ENCODE data around the gene RNGTT. TPM values are rescaled to one million over a fixed set of nuclear protein-coding genes. Genes with fewer than 3 reads are reported as not detected.
A peak's percentile ranks its signal among the peaks of the same experiment; 100 is the strongest.

The RNGTT gene
- 10 to 100 TPM; 13.5 to 20.5 TPM for total RNA-seq

DNA sequence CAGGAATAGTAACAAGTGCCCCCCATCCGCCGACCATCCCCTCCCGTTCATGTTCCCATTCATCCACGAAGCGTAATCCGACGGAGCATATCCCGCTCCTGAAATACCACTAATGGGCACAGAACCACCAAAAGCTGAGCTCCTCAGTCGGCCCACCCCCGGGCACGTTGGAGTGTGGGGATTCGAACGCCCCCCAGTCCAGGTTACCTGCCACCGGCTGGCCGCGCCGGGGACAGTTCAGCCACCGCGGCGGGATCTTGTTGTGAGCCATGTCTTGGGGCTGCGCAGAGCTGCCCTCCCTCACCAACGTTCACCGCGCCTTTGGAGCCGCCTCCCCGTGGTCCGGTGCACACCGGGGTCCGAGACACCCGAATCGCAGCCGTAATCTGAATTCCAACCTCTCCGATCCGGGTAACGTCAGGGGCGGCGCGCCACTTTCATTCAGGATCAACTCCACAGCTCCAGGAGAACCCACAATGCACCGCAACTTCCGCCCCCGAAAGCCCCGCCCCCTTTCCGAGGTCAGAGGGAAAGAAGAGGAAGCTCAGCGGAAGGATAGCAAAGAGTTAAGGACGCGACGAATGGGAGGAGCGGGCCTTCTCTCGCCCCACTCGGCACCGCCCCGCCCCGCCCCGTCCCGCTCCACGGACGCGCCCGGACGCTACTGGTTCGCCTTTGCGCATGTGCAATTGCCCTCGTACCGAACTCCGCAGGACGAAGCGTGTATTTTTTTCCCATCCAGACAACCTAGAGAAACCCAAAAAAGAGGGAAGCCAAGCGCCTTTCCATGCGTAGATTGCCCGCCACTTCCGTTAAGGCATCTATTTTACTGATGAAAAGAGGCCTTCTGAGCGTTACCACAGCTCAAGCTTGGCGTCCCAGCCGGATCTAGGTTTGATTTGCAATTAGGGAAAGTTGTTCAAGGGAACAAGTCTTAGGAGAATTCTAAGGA lies at the start of gene RNGTT:
RNGTT (minus strand) TSS at position 480 of the 952 bp plus-strand sequence; CDS start at position 271, 209 bp downstream.
- Histone ChIP-seq H3K36me3 (no peaks in the 10 kb centered on the region), H3K27ac (peak within 1 kb of the TSS; percentile 71 to 83), H3K9me3 (no peaks in the 10 kb centered on the region), H3K4me1 (ENCODE audit: control insufficient read depth in 1 of 2, low read depth in 2 of 2) (peaks cover 8 to 16% of the 10 kb centered on the region in 2 donors), H3K4me3 (peak within 1 kb of the TSS; percentile 82), H3K27me3 (replicated peaks; ENCODE audit: insufficient read depth) (no peaks in the 10 kb centered on the region)
- peak; percentile 98 for ATAC-seq (ENCODE audit: insufficient number of reproducible peaks, low FRiP score, low read depth)
- TF ChIP-seq, protein P1, sequence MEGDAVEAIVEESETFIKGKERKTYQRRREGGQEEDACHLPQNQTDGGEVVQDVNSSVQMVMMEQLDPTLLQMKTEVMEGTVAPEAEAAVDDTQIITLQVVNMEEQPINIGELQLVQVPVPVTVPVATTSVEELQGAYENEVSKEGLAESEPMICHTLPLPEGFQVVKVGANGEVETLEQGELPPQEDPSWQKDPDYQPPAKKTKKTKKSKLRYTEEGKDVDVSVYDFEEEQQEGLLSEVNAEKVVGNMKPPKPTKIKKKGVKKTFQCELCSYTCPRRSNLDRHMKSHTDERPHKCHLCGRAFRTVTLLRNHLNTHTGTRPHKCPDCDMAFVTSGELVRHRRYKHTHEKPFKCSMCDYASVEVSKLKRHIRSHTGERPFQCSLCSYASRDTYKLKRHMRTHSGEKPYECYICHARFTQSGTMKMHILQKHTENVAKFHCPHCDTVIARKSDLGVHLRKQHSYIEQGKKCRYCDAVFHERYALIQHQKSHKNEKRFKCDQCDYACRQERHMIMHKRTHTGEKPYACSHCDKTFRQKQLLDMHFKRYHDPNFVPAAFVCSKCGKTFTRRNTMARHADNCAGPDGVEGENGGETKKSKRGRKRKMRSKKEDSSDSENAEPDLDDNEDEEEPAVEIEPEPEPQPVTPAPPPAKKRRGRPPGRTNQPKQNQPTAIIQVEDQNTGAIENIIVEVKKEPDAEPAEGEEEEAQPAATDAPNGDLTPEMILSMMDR (IDR thresholded peaks at IDR 0.05), result no peak
- DNase-seq (ENCODE audit: low spot score), result peak; percentile 98

DNA sequence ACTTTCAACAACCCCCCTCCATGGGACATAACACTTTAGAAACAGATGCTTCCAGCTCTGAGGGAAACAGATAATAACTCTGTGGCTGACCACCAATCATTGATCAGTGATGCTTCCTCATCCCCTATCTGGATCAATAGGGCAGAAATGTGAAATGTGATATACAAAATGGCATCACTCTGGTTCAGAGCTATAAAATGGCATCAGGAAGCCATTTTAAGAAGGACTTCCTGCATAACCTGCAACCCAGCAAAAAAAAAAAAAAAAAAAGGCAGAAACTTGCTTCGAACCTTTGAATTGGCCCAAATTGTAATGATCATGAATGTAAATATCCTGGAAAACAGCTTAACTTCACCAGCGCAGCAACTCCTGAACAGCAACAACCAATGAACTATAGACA lies 48.0 kb upstream of the RNGTT start:
- Histone ChIP-seq H3K4me1 (ENCODE audit: control insufficient read depth in 1 of 2, low read depth in 2 of 2) (peaks cover 0 to 7% of the 10 kb centered on the region in 2 donors), H3K36me3 (no peaks in the 10 kb centered on the region), H3K27me3 (replicated peaks; ENCODE audit: insufficient read depth) (no peaks in the 10 kb centered on the region), H3K27ac (no peak overlapping the region), H3K9me3 (no peaks in the 10 kb centered on the region), H3K4me3 (no peak overlapping the region)
- DNase-seq (ENCODE audit: low spot score) (no peak), ATAC-seq (ENCODE audit: insufficient number of reproducible peaks, low FRiP score, low read depth) (no peak)
- TF ChIP-seq, protein P1 (IDR thresholded peaks at IDR 0.05), result no peak

DNA sequence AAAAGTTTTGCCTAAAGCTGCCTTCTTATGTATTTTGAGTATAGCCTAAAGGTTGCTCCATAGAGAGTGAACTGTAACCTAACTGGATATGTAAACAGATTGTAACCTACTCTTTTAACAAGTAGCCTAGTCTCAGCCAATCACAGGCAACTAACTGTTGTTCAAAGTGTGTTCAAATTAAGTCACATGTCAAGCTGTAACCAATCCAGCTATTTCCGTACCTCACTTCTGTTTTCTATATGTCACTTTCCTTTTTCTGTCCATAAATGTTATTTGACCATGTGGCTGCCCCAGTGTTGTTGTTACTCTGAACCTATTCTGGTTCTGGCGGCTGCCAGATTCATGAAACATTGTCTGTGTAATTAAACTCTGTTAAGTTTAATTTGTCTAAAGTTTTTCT lies 47.4 kb upstream of the RNGTT start:
- no peak overlapping the region for H3K27ac ChIP-seq
- no peak overlapping the region for H3K4me3 ChIP-seq
- TF ChIP-seq, protein P1 (IDR thresholded peaks at IDR 0.05), result no peak
- no peaks in the 10 kb centered on the region for H3K27me3 ChIP-seq (replicated peaks; ENCODE audit: insufficient read depth)
- no peak for ATAC-seq (ENCODE audit: insufficient number of reproducible peaks, low FRiP score, low read depth)
- H3K36me3 ChIP-seq, result no peaks in the 10 kb centered on the region
- DNase-seq (ENCODE audit: low spot score), result no peak
- no peaks in the 10 kb centered on the region for H3K9me3 ChIP-seq
- H3K4me1 ChIP-seq (ENCODE audit: control insufficient read depth in 1 of 2, low read depth in 2 of 2), result peaks cover 0 to 7% of the 10 kb centered on the region in 2 donors

DNA sequence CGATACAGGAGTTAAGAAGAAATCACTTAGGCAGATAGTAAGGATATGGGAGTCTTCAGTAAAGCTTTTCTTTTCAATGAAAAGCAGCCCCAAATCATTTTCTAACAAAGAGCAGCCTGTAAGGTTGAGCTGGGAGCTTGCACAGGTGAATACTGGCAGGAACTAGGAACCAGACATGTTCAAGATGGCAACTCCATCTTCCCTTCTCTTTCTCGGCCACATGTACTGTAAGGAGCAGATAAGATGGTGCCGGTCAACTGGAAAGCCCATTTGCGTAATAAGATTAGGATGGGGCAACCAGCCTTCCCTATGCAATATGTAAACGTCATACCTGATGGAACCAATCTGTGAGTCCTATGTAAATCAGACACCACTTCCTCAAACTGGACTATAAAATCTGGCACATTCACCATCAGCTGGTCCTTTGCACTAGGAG lies 46.2 kb upstream of the RNGTT start:
- ATAC-seq (ENCODE audit: insufficient number of reproducible peaks, low FRiP score, low read depth) (no peak), DNase-seq (ENCODE audit: low spot score) (no peak)
- no peaks in the 10 kb centered on the region for H3K9me3 ChIP-seq
- H3K27me3 ChIP-seq (replicated peaks; ENCODE audit: insufficient read depth), result no peaks in the 10 kb centered on the region
- no peak overlapping the region for H3K27ac ChIP-seq
- no peaks in the 10 kb centered on the region for H3K36me3 ChIP-seq
- H3K4me3 ChIP-seq, result no peak overlapping the region
- H3K4me1 ChIP-seq (ENCODE audit: control insufficient read depth in 1 of 2, low read depth in 2 of 2), result peaks cover 0 to 7% of the 10 kb centered on the region in 2 donors
- TF ChIP-seq, protein P1 (IDR thresholded peaks at IDR 0.05), result no peak

DNA sequence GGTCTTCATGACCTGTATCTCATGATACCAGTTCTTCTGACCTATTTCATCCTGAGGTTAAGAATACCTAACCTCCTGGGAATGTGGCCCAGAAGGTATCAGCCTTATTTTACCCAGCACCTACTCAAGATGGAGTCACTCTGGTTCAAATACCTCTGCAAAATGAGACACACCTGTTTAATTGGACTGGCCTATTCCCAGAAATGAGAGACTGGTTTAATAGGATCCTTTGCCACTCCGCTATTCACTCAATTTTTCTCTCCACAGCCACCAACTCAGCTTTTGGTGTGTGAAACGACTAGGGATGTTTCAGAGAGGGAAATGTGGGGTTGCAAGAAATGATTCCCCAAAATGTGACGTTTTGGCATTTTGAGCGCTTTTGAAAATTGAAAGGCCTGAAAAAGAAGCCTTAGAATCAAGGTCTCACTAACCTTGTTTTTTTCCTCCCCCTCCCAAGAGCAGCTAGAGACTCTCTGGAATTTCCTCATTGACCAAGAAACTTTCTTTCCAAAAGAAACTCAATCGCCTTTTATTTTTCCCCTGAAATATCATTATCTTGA lies 45.5 kb upstream of the RNGTT start:
- no peaks in the 10 kb centered on the region for H3K27me3 ChIP-seq (replicated peaks; ENCODE audit: insufficient read depth)
- no peak overlapping the region for H3K4me3 ChIP-seq
- no peak for DNase-seq (ENCODE audit: low spot score)
- no peak overlapping the region for H3K27ac ChIP-seq
- H3K4me1 ChIP-seq (ENCODE audit: control insufficient read depth in 1 of 2, low read depth in 2 of 2), result peaks cover 0 to 7% of the 10 kb centered on the region in 2 donors
- H3K36me3 ChIP-seq, result no peaks in the 10 kb centered on the region
- no peak for ATAC-seq (ENCODE audit: insufficient number of reproducible peaks, low FRiP score, low read depth)
- TF ChIP-seq, protein P1 (IDR thresholded peaks at IDR 0.05), result no peak
- no peaks in the 10 kb centered on the region for H3K9me3 ChIP-seq
